ENCODE data around the gene FAM3A. TPM values are rescaled to one million over a fixed set of nuclear protein-coding genes. Genes with fewer than 3 reads are reported as not detected.
A peak's percentile ranks its signal among the peaks of the same experiment; 100 is the strongest.

The FAM3A gene
- total and polyA plus RNA-seq, 10 of the 15 experiments (the other 5 are each of a cell fraction or from before 2014, with no cell fraction given), result 0.29 to 21.1 (median 11.4) TPM

- TF ChIP-seq, protein P1, sequence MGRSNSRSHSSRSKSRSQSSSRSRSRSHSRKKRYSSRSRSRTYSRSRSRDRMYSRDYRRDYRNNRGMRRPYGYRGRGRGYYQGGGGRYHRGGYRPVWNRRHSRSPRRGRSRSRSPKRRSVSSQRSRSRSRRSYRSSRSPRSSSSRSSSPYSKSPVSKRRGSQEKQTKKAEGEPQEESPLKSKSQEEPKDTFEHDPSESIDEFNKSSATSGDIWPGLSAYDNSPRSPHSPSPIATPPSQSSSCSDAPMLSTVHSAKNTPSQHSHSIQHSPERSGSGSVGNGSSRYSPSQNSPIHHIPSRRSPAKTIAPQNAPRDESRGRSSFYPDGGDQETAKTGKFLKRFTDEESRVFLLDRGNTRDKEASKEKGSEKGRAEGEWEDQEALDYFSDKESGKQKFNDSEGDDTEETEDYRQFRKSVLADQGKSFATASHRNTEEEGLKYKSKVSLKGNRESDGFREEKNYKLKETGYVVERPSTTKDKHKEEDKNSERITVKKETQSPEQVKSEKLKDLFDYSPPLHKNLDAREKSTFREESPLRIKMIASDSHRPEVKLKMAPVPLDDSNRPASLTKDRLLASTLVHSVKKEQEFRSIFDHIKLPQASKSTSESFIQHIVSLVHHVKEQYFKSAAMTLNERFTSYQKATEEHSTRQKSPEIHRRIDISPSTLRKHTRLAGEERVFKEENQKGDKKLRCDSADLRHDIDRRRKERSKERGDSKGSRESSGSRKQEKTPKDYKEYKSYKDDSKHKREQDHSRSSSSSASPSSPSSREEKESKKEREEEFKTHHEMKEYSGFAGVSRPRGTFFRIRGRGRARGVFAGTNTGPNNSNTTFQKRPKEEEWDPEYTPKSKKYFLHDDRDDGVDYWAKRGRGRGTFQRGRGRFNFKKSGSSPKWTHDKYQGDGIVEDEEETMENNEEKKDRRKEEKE (IDR thresholded peaks at IDR 0.05), result no peak
- TF ChIP-seq HDAC2 (IDR thresholded peaks at IDR 0.05), result no peak
- TF ChIP-seq MYC (IDR thresholded peaks at IDR 0.05; ENCODE audit: insufficient read depth, insufficient read length, insufficient replicate concordance, low read length, severe bottlenecking), result no peak
- no peak for TF ChIP-seq ZZZ3 (IDR thresholded peaks at IDR 0.05; ENCODE audit: control insufficient read depth, insufficient read length, low read depth)
- TF ChIP-seq EGR1 (IDR thresholded peaks at IDR 0.05; ENCODE audit: borderline replicate concordance in 1 of 2, low read depth in 2 of 2, low read length in 2 of 2), result peak in 1 of 2 experiments; percentile 58; a peak in 2 of 3 replicates
- TF ChIP-seq POU2F2 (IDR thresholded peaks at IDR 0.05; ENCODE audit: borderline replicate concordance, low read depth, low read length), result peak; percentile 84; the same call in 2 of the 3 replicates
- TF ChIP-seq, protein P2, sequence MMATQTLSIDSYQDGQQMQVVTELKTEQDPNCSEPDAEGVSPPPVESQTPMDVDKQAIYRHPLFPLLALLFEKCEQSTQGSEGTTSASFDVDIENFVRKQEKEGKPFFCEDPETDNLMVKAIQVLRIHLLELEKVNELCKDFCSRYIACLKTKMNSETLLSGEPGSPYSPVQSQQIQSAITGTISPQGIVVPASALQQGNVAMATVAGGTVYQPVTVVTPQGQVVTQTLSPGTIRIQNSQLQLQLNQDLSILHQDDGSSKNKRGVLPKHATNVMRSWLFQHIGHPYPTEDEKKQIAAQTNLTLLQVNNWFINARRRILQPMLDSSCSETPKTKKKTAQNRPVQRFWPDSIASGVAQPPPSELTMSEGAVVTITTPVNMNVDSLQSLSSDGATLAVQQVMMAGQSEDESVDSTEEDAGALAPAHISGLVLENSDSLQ (IDR thresholded peaks at IDR 0.05), result no peak
- TF ChIP-seq ZNF24 (IDR thresholded peaks at IDR 0.05), result no peak
- no peak for TF ChIP-seq CUX1 (IDR thresholded peaks at IDR 0.05; ENCODE audit: insufficient replicate concordance, low read depth, low read length)
Observed at GRCh38 chrX:154534526-154535322, 18.7 kb upstream of the FAM3A start (continued).
